Superior temporal gyrus (tissue), 1 donor: ENCODE measurements around the gene PRCD.

Experiments
- DNase-seq: peaks from one replicate; pipeline ENCODE4 v3.0.0-alpha.2; 2016; ENCODE audit errors: extremely low spot score

The PRCD gene

DNA sequence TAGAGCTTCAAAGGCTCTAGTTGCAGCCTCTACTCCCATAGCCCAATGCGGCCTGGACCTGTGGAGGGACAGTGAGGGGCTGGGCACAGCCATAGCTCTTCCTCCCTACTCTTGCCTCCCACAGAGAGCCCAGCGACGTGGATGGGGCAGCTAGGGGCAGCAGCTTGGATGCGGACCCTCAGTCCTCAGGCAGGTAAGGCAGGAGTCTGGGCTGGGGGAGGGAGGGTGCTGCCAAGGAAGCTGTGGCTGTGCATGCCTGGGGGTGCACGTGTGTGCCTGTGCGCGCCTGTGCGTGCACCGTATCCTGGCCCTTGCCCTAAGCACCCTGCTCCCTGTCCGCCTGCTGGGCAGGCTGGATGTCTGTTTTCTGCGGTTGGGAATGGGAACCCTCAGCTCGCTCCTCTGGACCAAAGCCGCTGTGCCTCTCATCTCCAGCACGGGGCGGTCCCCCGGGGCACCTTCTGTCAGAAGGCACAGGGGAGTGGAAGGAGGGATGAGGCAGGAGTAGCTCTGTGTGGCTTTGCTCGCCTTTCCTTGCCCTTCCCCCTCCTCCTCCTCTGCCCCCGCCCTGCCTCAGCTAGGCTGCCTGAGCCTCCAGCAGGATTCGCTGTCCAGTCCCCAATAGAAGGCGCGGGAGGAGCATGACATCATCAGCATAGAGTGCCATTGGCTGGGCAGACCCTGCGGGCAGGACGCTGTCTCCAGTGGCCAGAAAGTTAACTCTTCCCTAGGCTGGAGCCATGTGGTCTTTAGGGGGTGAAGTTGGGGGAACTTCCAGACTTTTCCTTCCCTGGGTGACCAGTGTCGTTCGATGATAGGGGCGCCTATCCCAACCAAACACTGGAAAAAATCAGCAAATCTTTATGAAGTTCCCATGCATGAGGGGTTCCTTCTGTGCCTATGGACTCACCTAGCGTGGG lies 797 bp downstream of the PRCD start:
- peak; percentile 98 for DNase-seq

DNA sequence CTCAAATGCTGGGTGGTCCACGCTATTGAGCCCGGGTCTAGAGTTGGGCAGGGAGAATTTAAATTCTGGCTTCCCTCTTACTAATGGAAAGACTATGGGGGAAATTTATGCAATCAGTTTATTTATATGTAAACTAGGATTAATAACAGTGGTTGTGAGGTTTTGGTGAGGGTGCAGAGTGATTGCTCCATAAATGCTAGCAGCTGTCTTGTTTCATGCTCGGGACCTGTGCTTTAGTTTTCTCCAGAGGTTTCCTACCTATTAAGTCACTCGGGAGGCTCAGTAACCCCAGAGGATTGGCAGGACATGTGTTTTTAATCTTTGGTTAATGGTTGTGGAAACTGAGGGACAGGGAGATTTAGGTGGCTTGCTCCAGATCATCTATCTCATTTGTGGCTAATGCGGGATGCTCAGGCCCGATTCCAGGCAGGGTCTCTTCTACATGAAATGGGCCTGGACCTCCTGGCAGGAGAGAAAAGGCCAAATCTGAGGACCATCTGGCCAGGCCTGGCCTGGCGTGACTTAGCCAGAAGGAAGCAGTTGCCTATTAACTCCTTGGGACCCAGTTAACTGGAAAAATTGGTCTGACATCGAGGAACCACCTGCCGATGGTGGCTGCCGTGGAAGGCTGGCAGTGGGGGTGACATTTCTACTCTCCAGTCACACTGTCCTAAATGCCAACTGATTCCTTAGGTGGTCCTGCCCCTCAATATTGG lies 2.1 kb downstream of the PRCD start:
- DNase-seq = no peak

DNA sequence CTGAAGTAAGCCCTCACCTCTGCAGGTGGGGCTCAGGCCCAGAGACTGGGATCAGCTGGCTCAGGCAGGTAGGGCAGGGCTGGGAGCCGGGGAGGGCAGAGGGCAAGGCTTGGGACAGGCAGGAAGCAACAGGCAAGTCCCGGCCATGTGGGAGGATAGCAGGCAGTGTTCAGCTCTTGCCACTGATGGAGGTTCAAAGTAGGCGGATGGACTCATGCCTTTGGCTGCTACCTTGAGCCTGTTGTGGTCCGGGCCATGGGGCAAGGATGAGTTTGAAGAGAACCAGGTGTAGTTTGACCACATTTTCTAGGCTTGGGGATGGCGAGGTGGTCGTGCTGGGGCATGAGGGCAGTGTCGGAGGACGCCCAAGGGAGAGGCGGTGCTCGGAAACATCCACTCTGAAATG lies 2.7 kb downstream of the PRCD start:
- no peak for DNase-seq

- DNase-seq = no peak
These were observed 3.1 kb downstream of the PRCD start for GRCh38 chr17:76542984-76543383.

GRCh38 chr17:76543482-76543825 lies 3.6 kb downstream of the PRCD start:
- no peak for DNase-seq

- peak; percentile 80 for DNase-seq
These were observed 4.1 kb downstream of the PRCD start for GRCh38 chr17:76543826-76544545.

- DNase-seq = peak; percentile 73
These were observed 4.9 kb downstream of the PRCD start for GRCh38 chr17:76544546-76545365.

GRCh38 chr17:76545918-76546555 lies 6.2 kb downstream of the PRCD start:
- no peak for DNase-seq

- peak; percentile 24 for DNase-seq
These were observed 6.8 kb downstream of the PRCD start for GRCh38 chr17:76546556-76547182.

DNA sequence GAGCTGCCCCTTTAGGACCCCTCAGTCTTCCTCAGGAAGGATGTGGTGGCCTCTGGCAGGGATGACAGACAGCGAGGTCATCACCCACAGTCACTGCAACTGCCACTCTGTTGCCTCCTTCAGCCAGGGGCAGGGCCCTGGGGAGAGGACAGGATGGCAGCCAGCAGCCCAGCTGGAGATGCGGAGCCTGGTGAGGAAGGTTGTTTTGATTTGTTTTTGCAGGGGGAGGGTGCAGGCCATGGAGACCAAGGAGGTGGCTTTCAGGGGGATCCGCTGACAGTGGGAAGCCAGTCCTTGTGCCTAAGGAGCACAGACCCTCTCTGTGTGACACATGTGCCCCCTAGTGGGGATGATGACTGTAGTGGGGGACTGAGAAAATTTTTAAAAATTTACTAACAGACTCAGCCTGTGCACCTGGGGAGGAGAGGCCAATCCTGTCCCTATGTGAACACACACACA lies 7.4 kb downstream of the PRCD start:
- peak; percentile 88 for DNase-seq

DNA sequence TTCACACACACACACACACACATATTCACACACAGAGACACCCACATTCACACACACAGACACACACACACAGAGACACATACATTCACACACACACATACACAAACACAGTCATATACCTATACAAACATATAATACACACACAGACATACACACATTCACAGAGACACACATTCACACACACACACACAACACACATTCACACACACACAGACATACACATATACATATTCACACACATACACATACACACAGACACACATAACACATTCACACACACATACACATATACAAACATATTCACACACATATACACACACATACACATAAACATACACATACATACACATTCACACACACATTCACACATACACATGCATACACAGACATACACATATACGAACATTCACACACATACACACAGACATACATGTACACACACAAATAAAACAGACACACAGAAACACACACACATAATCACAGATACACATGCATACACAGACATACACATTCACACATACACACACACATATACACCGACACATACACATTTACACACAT lies 7.9 kb downstream of the PRCD start:
- no peak for DNase-seq

DNA sequence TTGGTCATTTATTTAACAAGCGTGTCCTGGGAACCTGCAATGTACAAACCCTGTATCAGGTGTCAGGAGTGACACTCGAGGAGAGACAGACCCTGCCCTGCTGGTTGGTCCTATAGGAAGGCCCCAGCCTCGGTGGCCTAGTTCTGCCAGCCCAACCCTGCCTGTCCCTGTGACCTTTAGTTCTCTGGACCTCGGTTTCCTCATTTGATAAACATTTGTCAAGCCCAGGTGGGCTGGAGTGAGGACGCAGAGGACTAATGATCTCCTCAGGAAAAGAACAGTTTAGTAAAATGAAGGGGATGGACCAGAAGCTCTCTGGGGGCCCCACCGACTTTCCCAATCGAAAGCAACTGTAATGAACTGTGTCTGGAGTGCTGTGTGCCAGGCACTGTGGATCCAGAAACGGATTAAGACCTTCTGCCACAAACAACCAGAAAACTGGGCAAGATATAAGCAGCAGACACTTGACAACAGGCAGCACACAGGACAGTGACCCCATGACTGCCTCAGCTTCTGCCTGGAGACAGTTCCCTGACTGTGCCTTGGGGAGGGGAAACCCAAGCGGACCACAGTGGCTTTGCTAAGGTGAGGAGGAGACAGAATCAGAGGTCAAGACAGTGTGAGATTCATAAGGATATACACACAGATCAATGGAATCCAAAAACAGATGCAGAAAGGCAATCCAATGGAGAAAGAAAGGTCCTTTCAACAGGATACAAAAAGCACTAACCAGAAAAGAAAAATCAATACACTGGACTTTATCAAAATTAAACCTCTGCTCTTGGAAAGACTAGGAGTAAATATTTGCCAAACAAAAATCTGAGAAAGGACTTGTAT lies 8.8 kb downstream of the PRCD start:
- DNase-seq = no peak

GRCh38 chr17:76549215-76549518 lies 9.3 kb downstream of the PRCD start:
- DNase-seq = no peak

GRCh38 chr17:76549539-76549938 lies 9.7 kb downstream of the PRCD start:
- no peak for DNase-seq

DNA sequence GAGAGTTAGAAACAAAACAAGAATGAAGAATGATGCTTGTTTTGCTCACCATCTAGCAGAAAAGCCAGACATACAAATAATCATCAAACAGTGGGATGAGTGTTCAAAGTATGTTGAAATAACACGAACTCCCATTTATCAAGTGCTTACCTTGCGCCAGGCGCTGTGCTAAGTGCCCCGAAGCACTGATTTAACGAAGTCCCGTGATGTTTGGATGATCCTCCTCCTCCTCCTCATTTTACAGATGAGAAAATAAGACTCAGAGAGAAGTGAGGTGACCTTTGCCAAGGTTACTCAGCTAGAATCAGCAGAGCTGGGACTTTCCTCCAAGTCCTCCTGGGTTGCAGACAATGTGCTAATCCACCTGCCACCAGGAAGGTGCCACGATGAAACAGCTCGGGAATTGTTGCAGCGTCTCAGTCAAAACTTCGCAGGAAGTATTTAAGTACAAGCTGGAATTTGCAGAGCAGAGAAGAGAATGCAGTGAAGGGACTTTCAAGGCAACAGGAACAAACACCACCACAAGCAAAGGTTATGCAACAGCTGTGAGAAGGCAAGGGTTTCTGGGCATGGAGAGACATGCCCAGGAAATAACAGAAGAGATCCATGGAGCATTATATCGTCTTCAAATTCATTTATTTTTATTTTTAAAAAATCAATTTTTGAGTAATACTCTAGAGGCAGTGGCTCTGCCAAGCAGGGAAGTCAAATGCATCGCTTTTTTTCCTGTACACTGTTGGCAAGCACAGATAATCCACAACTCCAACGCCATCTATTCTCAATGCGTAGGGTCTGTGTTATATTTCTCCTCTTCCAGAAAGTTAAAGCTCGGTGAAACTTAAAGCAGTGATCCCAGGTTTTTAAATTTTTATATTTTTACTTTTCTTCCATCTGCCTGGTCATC lies 11.1 kb downstream of the PRCD start:
- peak; percentile 24 for DNase-seq

DNA sequence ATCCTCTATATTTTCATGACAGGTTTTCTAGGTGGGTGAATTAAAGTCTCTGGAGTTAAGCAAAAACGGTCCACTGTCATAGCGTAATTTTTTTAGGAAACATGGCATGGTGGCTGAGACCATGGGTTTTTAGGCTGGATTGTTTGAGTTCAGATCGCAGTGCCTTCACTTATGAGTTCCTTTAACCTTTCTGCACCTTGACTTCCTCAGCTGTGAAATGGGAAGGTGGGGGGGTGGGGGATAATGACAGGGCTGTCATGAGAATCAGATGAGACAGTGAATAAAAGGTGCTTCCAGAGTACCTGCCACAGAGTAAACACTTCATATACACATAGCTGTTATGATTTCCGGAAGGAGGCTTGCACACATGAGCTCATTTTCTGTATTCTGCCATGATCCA lies 11.8 kb downstream of the PRCD start:
- DNase-seq = peak; percentile 8

DNA sequence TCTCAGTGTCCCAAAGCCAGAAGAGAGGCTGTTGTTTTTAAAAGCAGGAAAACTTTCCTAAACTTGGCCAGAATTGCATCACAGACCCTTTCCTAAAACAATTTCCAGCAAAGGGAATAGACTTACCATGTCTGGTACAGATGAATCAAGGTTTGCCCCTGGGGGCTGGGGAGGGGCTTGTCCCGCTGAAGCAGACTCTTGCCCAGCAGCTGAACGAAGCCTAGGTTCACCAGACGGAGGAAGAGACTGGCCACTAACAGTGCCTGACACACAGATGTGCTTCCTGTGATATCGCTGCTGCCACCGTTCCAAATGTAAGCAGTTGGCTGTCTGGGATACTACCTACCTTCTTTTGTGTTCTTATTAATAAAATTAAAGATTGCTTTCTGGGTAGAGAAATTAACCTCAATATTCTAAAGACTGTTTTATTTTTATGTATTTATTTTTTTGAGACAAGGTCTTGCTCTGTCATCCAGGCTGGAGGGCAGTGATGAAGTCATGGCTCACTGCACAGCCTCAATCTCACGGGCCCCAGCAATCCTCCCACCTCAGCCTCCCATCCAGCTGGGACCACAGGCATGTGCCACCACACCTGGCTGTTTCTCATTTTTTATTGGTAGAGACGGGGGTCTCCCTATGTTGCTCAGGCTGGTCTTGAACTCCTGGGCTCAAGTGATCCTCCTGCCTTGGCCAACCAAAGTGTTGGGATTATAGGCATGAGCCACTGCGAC lies 13.5 kb downstream of the PRCD start:
- DNase-seq = no peak

GRCh38 chr17:76554131-76554530 lies 14.3 kb downstream of the PRCD start:
- peak; percentile 86 for DNase-seq
